Caco-2 (cell line): ENCODE measurements around the gene LRRC75A. TPM values are rescaled to one million over a fixed set of nuclear protein-coding genes. Genes with fewer than 3 reads are reported as not detected.

ENCODE experiments used
- BruUV-seq: library from RNA; stranded (reverse); fragments of 400-500 nt; replicated peaks from 2 replicates; lab custom pipeline; 2021; lab: Mats Ljungman, UMichigan
- CTCF ChIA-PET: fragments of 300-600 bp; sonication (Branson Sonifier 250); formaldehyde crosslinking; loops from one replicate; lab custom pipeline; 2022; ENCODE audit warnings: antibody characterized with exemption; lab: Charles Lee
- POLR2A ChIA-PET: fragments of 300-600 bp; sonication (Branson Sonifier 250); formaldehyde crosslinking; loops from one replicate; lab custom pipeline; 2022; ENCODE audit warnings: antibody characterized with exemption; lab: Charles Lee
- DNase-seq, 2 experiments: peaks; one replicate each; pipeline versions ENCODE4 v3.0.0 to v3.0.0-alpha.2; 2020 to 2022
- H3K27me3 ChIP-seq: replicated peaks from 2 replicates; pipeline ENCODE4 v1.6.0; 2011; ENCODE audit warnings: low read length; ENCODE audit not compliant: control insufficient read depth, insufficient read depth
- H3K36me3 ChIP-seq: 2 replicates; pipeline ENCODE4 v1.5.1; 2011; ENCODE audit warnings: low read length; ENCODE audit not compliant: control insufficient read depth, insufficient read depth
- H3K4me1 ChIP-seq: fragments of 250-450 bp; sonication (Bioruptor Pico); 2 replicates; pipeline ENCODE4 v1.5.1; 2020; ENCODE audit warnings: mild to moderate bottlenecking
- H3K4me3 ChIP-seq: 2 replicates; pipeline ENCODE4 v1.5.1; 2011; ENCODE audit warnings: low read depth, mild to moderate bottlenecking, control low read depth, low read length
- H3K9me3 ChIP-seq: fragments of 250-450 bp; sonication (Bioruptor Pico); 2 replicates; pipeline ENCODE4 v1.5.1; 2020; ENCODE audit warnings: mild to moderate bottlenecking, moderate library complexity
- H3K27ac Mint-ChIP-seq: one replicate; pipeline ENCODE4 v1.8.0; 2022; ENCODE audit warnings: mixed read lengths; ENCODE audit not compliant: unreplicated experiment
- H3K27me3 Mint-ChIP-seq: one replicate; pipeline ENCODE4 v1.8.0; 2022; ENCODE audit warnings: mixed read lengths; ENCODE audit not compliant: insufficient read depth, unreplicated experiment
- H3K36me3 Mint-ChIP-seq: one replicate; pipeline ENCODE4 v1.8.0; 2022; ENCODE audit warnings: mild to moderate bottlenecking, mixed read lengths; ENCODE audit not compliant: insufficient read depth, unreplicated experiment
- H3K4me1 Mint-ChIP-seq: one replicate; pipeline ENCODE4 v1.8.0; 2022; ENCODE audit warnings: low read depth, mixed read lengths; ENCODE audit not compliant: unreplicated experiment
- H3K4me3 Mint-ChIP-seq: one replicate; pipeline ENCODE4 v1.8.0; 2022; ENCODE audit warnings: mild to moderate bottlenecking, moderate library complexity, mixed read lengths; ENCODE audit not compliant: unreplicated experiment
- H3K9me3 Mint-ChIP-seq: one replicate; pipeline ENCODE4 v1.8.0; 2022; ENCODE audit warnings: mixed read lengths; ENCODE audit not compliant: unreplicated experiment
- intact Hi-C: fragments of 100-400 bp; cut with micrococcal nuclease; formaldehyde crosslinking; loops from one replicate; pipeline ENCODE4 v1.10.0; 2022; ENCODE audit not compliant: unreplicated experiment
- total RNA-seq: library from RNA; stranded (reverse); gene quantifications from 2 replicates; pipeline ENCODE4 v1.2.3, GENCODE V29; 2022
- TF ChIP-seq, protein P1 (sequence below), 2 experiments: fragments of 200-600 bp in 1 of 2; IDR thresholded peaks; 1 replicate in 1 of 2; 2 replicates in 1 of 2; pipeline versions ENCODE4 v1.5.1 to v1.8.0; 2011 to 2022; ENCODE audit warnings: antibody characterized with exemption in 1 of 2, control low read depth in 1 of 2, inconsistent platforms in 1 of 2, low read depth in 1 of 2, low read length in 1 of 2, mild to moderate bottlenecking in 1 of 2, moderate library complexity in 1 of 2; ENCODE audit not compliant: insufficient read depth in 1 of 2, severe bottlenecking in 1 of 2, unreplicated experiment in 1 of 2

Gene LRRC75A
- total RNA-seq, 1 experiment from 2014 or later: 4.5 TPM

DNA sequence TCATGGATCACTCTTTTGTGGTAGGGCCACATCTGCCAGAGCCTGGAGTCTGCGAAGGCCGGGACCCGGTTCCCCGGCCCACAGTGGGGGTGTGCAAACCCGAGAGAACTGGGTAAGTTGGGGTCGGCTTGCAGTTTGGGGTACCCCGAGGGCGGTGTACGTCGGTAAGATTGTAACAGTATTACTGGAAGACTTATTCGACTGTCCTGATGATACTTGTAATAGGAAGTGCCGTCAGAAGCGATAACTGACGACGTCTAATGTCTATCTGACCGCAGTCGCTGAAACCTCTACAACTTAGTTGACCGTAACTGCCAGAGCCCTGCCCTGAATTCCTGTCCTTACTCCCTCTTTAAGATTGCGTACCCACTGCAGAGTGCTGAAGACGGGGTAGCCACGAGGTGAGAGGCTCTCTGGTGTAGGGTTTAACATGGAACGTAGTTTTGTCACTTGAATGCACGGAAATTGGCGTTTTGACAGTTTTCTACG lies 52.6 kb downstream of the LRRC75A start:
- Mint-ChIP-seq H3K36me3 (peaks cover 65% of the 10 kb centered on the region), H3K9me3 (no peaks in the 10 kb centered on the region), H3K27ac (peak overlapping the region; percentile 93), H3K4me1 (peaks cover 34% of the 10 kb centered on the region), H3K27me3 (no peaks in the 10 kb centered on the region), H3K4me3 (peak overlapping the region; percentile 86)
- intact Hi-C loops: no loop called here
- ChIA-PET POLR2A (interaction anchor here (0.6 to 2.1 kb wide), 16 partner anchors 8 to 222 kb away, joined by 3 to 41 read pairs (median 5); partner anchors contain the start of genes CENPV, PIGL and UBB), CTCF (interaction anchor here (1.1 to 1.8 kb wide), 3 partner anchors 11 to 145 kb away, joined by 7 to 25 read pairs (median 15); no protein-coding TSS in a partner anchor)
- Histone ChIP-seq H3K36me3 (peaks cover 21% of the 10 kb centered on the region), H3K27me3 (no peaks in the 10 kb centered on the region), H3K4me1 (peaks cover 43% of the 10 kb centered on the region), H3K4me3 (peak overlapping the region; percentile 91), H3K9me3 (no peaks in the 10 kb centered on the region)
- TF ChIP-seq, protein P1, sequence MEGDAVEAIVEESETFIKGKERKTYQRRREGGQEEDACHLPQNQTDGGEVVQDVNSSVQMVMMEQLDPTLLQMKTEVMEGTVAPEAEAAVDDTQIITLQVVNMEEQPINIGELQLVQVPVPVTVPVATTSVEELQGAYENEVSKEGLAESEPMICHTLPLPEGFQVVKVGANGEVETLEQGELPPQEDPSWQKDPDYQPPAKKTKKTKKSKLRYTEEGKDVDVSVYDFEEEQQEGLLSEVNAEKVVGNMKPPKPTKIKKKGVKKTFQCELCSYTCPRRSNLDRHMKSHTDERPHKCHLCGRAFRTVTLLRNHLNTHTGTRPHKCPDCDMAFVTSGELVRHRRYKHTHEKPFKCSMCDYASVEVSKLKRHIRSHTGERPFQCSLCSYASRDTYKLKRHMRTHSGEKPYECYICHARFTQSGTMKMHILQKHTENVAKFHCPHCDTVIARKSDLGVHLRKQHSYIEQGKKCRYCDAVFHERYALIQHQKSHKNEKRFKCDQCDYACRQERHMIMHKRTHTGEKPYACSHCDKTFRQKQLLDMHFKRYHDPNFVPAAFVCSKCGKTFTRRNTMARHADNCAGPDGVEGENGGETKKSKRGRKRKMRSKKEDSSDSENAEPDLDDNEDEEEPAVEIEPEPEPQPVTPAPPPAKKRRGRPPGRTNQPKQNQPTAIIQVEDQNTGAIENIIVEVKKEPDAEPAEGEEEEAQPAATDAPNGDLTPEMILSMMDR (IDR thresholded peaks at IDR 0.05; ENCODE audit: insufficient read depth in 1 of 2, low read depth in 1 of 2, low read length in 1 of 2, severe bottlenecking in 1 of 2, unreplicated experiment in 1 of 2): no peak
- TSS peak; percentile 69 for BruUV-seq
- DNase-seq: no peak

DNA sequence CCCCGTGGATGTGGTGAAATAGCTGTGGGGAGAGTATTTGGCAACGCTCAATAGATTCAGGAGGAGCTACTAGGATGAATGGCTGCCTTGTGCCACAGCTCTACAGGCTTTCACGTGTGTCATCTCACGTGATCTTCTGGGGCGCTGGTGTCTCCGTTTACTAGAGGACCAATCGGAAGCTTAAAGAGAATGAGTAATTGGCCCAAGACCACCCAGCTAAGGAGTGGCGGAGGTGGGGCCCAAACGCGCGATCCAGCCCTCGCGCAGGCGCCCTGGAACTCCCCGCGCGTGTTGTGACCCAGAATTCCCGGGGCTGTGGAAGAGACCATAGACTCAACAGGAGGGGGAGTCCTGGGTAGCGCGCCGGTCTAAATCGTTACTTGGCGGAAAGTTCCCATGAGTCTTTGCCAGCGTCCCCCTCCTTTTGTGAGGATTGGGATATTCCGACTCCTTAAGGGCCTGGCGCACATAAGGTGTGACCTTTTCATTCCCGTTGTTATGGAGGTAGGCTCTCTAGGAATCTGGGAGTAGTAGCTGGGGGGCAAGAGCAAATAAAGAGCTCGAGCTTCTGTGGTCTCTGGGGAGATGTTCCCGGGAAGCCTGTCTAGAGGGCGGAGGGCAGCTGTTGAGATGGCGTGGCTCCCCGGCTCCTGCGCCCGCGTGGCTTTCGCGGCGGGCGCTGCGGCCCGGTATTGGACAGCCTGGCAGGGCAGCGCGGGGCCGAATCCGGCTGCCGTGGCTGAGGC lies 53.3 kb downstream of the LRRC75A start:
- no peaks in the 10 kb centered on the region for H3K27me3 ChIP-seq
- Mint-ChIP-seq H3K9me3 (no peaks in the 10 kb centered on the region), H3K4me3 (peak overlapping the region; percentile 86), H3K27me3 (no peaks in the 10 kb centered on the region), H3K27ac (peak overlapping the region; percentile 93), H3K4me1 (peaks cover 34% of the 10 kb centered on the region), H3K36me3 (peaks cover 59% of the 10 kb centered on the region)
- H3K4me1 ChIP-seq: peaks cover 38% of the 10 kb centered on the region
- POLR2A ChIA-PET: interaction anchor here (0.5 to 2.1 kb wide), 33 partner anchors 9 to 1397 kb away, joined by 3 to 41 read pairs (median 4); partner anchors contain the start of genes CENPV, PIGL, SREBF1 and UBB
- H3K9me3 ChIP-seq: no peaks in the 10 kb centered on the region
- peak; percentile 99 for DNase-seq
- intact Hi-C loops: loop anchor here (1.0 kb wide), 1 partner anchor 57 kb away; the partner anchor contains the start of gene UBB
- no TSS peak for BruUV-seq
- CTCF ChIA-PET: interaction anchor here (0.6 to 1.8 kb wide), 14 partner anchors 8 to 153 kb away, joined by 3 to 25 read pairs (median 4); no protein-coding TSS in a partner anchor
- TF ChIP-seq, protein P1 (IDR thresholded peaks at IDR 0.05; ENCODE audit: insufficient read depth in 1 of 2, low read depth in 1 of 2, low read length in 1 of 2, severe bottlenecking in 1 of 2, unreplicated experiment in 1 of 2): no peak
- H3K36me3 ChIP-seq: peaks cover 20% of the 10 kb centered on the region
- peak overlapping the region; percentile 91 for H3K4me3 ChIP-seq

DNA sequence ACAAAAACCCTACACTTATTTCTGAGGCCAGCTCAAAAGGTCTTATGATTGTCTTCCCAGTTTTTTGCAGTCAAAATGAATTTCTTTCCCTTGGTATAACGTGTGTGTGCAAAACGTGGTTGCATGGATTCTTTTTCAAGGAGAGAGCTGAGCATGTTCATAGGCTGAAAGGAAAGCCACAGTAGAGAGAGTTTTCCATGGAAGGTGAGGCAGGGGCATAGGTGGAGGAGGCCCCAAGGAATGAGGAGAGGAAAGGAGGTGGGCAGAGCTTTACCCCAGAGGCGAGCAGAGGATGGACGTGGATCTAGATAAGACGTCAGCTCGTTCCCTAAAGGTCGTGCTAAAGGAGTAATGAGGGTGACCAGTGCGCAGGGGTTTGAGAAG lies 53.8 kb downstream of the LRRC75A start:
- no peaks in the 10 kb centered on the region for H3K27me3 ChIP-seq
- Mint-ChIP-seq H3K36me3 (peaks cover 53% of the 10 kb centered on the region), H3K27me3 (no peaks in the 10 kb centered on the region), H3K4me3 (peak overlapping the region; percentile 86), H3K4me1 (peaks cover 32% of the 10 kb centered on the region), H3K27ac (peak overlapping the region; percentile 93), H3K9me3 (no peaks in the 10 kb centered on the region)
- peaks cover 34% of the 10 kb centered on the region for H3K4me1 ChIP-seq
- peak overlapping the region; percentile 41 for H3K4me3 ChIP-seq
- no peaks in the 10 kb centered on the region for H3K9me3 ChIP-seq
- TF ChIP-seq, protein P1 (IDR thresholded peaks at IDR 0.05; ENCODE audit: insufficient read depth in 1 of 2, low read depth in 1 of 2, low read length in 1 of 2, severe bottlenecking in 1 of 2, unreplicated experiment in 1 of 2): no peak
- ChIA-PET CTCF (interaction anchor here (0.6 to 1.8 kb wide), 13 partner anchors 8 to 152 kb away, joined by 3 to 25 read pairs (median 3); no protein-coding TSS in a partner anchor), POLR2A (interaction anchor here (0.6 to 2.1 kb wide), 27 partner anchors 8 to 1398 kb away, joined by 3 to 41 read pairs (median 5); partner anchors contain the start of genes CENPV, PIGL, SREBF1 and UBB)
- BruUV-seq: TSS peak; percentile 96
- DNase-seq: no peak
- intact Hi-C loops: loop anchor here (1.0 kb wide), 1 partner anchor 57 kb away; the partner anchor contains the start of gene UBB
- peaks cover 18% of the 10 kb centered on the region for H3K36me3 ChIP-seq
